GM12878 (cell line): ENCODE measurements around the gene BMPR1B. TPM values are rescaled to one million over a fixed set of nuclear protein-coding genes. Genes with fewer than 3 reads are reported as not detected.

Source experiments
- ATAC-seq: fragments of 200-7000 bp; cut with Tn5 transposase; 3 replicates; pipeline ENCODE4 v1.9.1; 2020; ENCODE audit warnings: mild to moderate bottlenecking, moderate library complexity
- BruUV-seq: library from RNA; stranded (reverse); fragments of 400-500 nt; replicated peaks from 2 replicates; lab custom pipeline; 2021; lab: Mats Ljungman, UMichigan
- CTCF ChIA-PET: fragments of 300-600 bp; sonication (Branson Sonifier 250); formaldehyde crosslinking; extraction: SDS; loops from one replicate; lab custom pipeline; 2021; ENCODE audit warnings: inconsistent platforms; lab: Yijun Ruan, JAX
- POLR2A ChIA-PET: fragments of 350-600 bp; formaldehyde crosslinking; extraction: SDS; loops from one replicate; lab custom pipeline; 2021; ENCODE audit warnings: inconsistent platforms; lab: Charles Lee
- RAD21 ChIA-PET: fragments of 300-600 bp; sonication (Branson Sonifier 250); formaldehyde crosslinking; loops from one replicate; lab custom pipeline; 2023; ENCODE audit warnings: antibody characterized with exemption; ENCODE audit not compliant: unreplicated experiment; lab: Charles Lee
- SMC1A ChIA-PET: fragments of 300-600 bp; sonication (Branson Sonifier 250); formaldehyde crosslinking; loops from one replicate; lab custom pipeline; 2023; ENCODE audit not compliant: unreplicated experiment, uncharacterized antibody; lab: Charles Lee
- DNase-seq: peaks from one replicate; pipeline ENCODE4 v3.0.0-alpha.2; 2011; ENCODE audit warnings: low read depth, low spot score
- FAIRE-seq: peaks from 3 replicates; lab custom pipeline; 2011; peaks lifted over from hg19 to GRCh38; lab: Jason Lieb, UNC
- H2AFZ ChIP-seq: 2 replicates; pipeline ENCODE4 v1.6.0; 2011; ENCODE audit warnings: low read depth, low read length, control low read depth; ENCODE audit not compliant: control insufficient read depth
- H3K27ac ChIP-seq: 2 replicates; pipeline ENCODE4 v1.5.1; 2011; ENCODE audit warnings: control low read depth; ENCODE audit not compliant: control insufficient read depth, insufficient read depth
- H3K27me3 ChIP-seq, 2 experiments: replicated peaks in 1 of 2; 2 replicates each; pipeline versions ENCODE4 v1.6.0 to v1.6.1; 2011; ENCODE audit warnings: low read length in 1 of 2; ENCODE audit not compliant: control insufficient read depth in 2 of 2, insufficient read depth in 2 of 2
- H3K36me3 ChIP-seq, 2 experiments: 2 replicates each; pipeline ENCODE4 v1.5.1; 2011; ENCODE audit warnings: low read length in 1 of 2; ENCODE audit not compliant: control insufficient read depth in 2 of 2, insufficient read depth in 2 of 2
- H3K4me1 ChIP-seq: 2 replicates; pipeline ENCODE4 v1.6.1; 2011; ENCODE audit warnings: mild to moderate bottlenecking, low read length, moderate library complexity, mixed read lengths; ENCODE audit not compliant: control insufficient read depth, insufficient read depth
- H3K4me2 ChIP-seq: 2 replicates; pipeline ENCODE4 v1.6.0; 2011; ENCODE audit warnings: control low read depth; ENCODE audit not compliant: control insufficient read depth, insufficient read depth
- H3K4me3 ChIP-seq: fragments of 200-600 bp; sonication (generic); 2 replicates; pipeline ENCODE4 v1.5.1; 2016
- H3K79me2 ChIP-seq: 2 replicates; pipeline ENCODE4 v1.6.0; 2011; ENCODE audit warnings: low read length; ENCODE audit not compliant: control insufficient read depth, insufficient read depth
- H3K9ac ChIP-seq: 2 replicates; pipeline ENCODE4 v1.8.0; 2011; ENCODE audit warnings: low read length, control low read depth, mixed read lengths; ENCODE audit not compliant: control insufficient read depth, insufficient read depth
- H3K9me3 ChIP-seq: replicated peaks from 3 replicates; pipeline ENCODE4 v1.5.1; 2011; ENCODE audit warnings: mild to moderate bottlenecking, low read length; ENCODE audit not compliant: control insufficient read depth, insufficient read depth
- H4K20me1 ChIP-seq: 2 replicates; pipeline ENCODE4 v1.6.0; 2011; ENCODE audit not compliant: control insufficient read depth, insufficient read depth
- ATF3 ChIP-seq: IDR thresholded peaks from 2 replicates; pipeline ENCODE4 v1.6.1; 2011; ENCODE audit warnings: low read depth, mild to moderate bottlenecking, low read length, moderate library complexity, borderline replicate concordance; ENCODE audit errors: extremely low read depth
- MXI1 ChIP-seq: fragments of 150-350 bp; IDR thresholded peaks from 2 replicates; pipeline ENCODE4 v1.6.1; 2011; ENCODE audit warnings: low read depth, mild to moderate bottlenecking, inconsistent platforms, low read length, improper control_type of control experiment
- NBN ChIP-seq: fragments of 450-650 bp; IDR thresholded peaks from 2 replicates; pipeline ENCODE4 v1.6.1; 2016
- NFXL1 ChIP-seq: fragments of 450-650 bp; IDR thresholded peaks from 2 replicates; pipeline ENCODE4 v1.6.1; 2017; ENCODE audit warnings: antibody characterized with exemption, mild to moderate bottlenecking, borderline replicate concordance
- RB1 ChIP-seq: fragments of 450-650 bp; formaldehyde crosslinking; IDR thresholded peaks from 2 replicates; pipeline ENCODE4 v1.6.1; 2017; ENCODE audit warnings: mild to moderate bottlenecking, borderline replicate concordance
- STAT1 ChIP-seq: fragments of 450-650 bp; conservative IDR thresholded peaks from 2 replicates; pipeline ENCODE4 v1.6.1; 2014; ENCODE audit warnings: antibody characterized with exemption, mild to moderate bottlenecking
- TARDBP ChIP-seq: IDR thresholded peaks from 2 replicates; pipeline ENCODE4 v1.6.1; 2016; ENCODE audit warnings: borderline replicate concordance
- WGBS: methylation state at CpG from one replicate; pipeline ENCODE4 v1.1.6; 2016; ENCODE audit warnings: low lambda C conversion rate; ENCODE audit not compliant: insufficient replicate concordance, insufficient coverage; ENCODE audit errors: missing lambda C conversion rate; 5-methylcytosine and 5-hydroxymethylcytosine counted together
- in situ Hi-C: fragments of 300-500 bp; cut with MboI; formaldehyde crosslinking; loops from 9 replicates; pipeline ENCODE4 v1.14.3; 2018; ENCODE audit warnings: mixed read lengths
- intact Hi-C: fragments of 100-400 bp; cut with micrococcal nuclease; formaldehyde crosslinking; loops from one replicate; pipeline ENCODE4 v1.14.2; 2022; ENCODE audit not compliant: unreplicated experiment
- polyA plus RNA-seq, 11 experiments: library from polyadenylated mRNA; depleted of rRNA in 4 of 11; unstranded in 6 of 11; stranded (reverse) in 5 of 11; fragments of >200 nt; fragmentation: Nextera tagmentation in 4 of 11; fragmentation: Illumina TruSeq in 1 of 11; extraction: Ambion mirVana in 4 of 11; extraction: Trizol in 1 of 11; gene quantifications; 1 replicate in 1 of 11; 2 replicates in 10 of 11; pipeline versions ENCODE4 v1.2.1 to v1.2.3, GENCODE V29; 2011 to 2016; ENCODE audit warnings: inconsistent platforms in 2 of 11, missing spikeins in 2 of 11, low read depth in 1 of 11
- total RNA-seq, 4 experiments: library from RNA; depleted of rRNA in 3 of 4; stranded (reverse); fragments of >200 nt in 3 of 4; fragmentation: Illumina TruSeq in 1 of 4; extraction: Trizol in 1 of 4; gene quantifications; 2 replicates each; pipeline versions ENCODE4 v1.2.1 to v1.2.3, GENCODE V29; 2013 to 2021

Gene BMPR1B
- total and polyA plus RNA-seq, 10 of the 15 experiments (the other 5 are each of a cell fraction or from before 2014, with no cell fraction given): not detected

DNA sequence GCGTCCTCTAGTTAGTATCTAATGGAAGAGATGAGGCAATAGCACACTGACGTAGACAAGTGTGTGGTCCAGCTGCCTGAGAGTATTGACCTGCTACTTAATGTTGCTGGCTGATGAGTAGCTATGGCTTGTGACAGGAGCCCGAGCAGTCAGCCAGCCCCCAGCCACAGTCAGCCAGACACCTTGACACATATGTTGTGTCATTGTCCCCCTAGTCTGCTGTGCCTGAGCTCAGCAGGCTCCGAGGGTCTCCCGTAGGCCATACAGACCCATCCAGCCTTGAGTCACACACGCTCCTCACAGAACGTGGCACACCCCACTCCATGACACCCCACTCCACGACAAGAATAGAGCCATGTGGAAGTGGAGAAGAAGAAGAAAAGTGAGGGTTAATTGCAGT lies 428.9 kb downstream of the BMPR1B start:
- H3K79me2 ChIP-seq: no peaks in the 10 kb centered on the region
- H2AFZ ChIP-seq: no peak overlapping the region
- H3K4me1 ChIP-seq: no peaks in the 10 kb centered on the region
- no peaks in the 10 kb centered on the region for H3K36me3 ChIP-seq
- H3K4me2 ChIP-seq: no peak overlapping the region
- POLR2A ChIA-PET: no interaction called here
- TF ChIP-seq ATF3 (no peak), MXI1 (no peak), TARDBP (no peak), NFXL1 (no peak)
- TF ChIP-seq, all 136 proteins: peak for 0
- in situ Hi-C loops (no loop called here), intact Hi-C loops (no loop called here)
- no peak overlapping the region for H3K27ac ChIP-seq
- H3K9me3 ChIP-seq: no peaks in the 10 kb centered on the region
- H3K27me3 ChIP-seq: no peaks in the 10 kb centered on the region
- H3K9ac ChIP-seq: no peak overlapping the region
- no peak for DNase-seq
- no peak for ATAC-seq
- H3K4me3 ChIP-seq: no peak overlapping the region
- ChIA-PET SMC1A (no interaction called here), CTCF (no interaction called here), RAD21 (no interaction called here)
- FAIRE-seq: no peak
- BruUV-seq: no TSS peak
- no peaks in the 10 kb centered on the region for H4K20me1 ChIP-seq
- 23% methylated on average over 8 of the region's 8 CpGs for WGBS

DNA sequence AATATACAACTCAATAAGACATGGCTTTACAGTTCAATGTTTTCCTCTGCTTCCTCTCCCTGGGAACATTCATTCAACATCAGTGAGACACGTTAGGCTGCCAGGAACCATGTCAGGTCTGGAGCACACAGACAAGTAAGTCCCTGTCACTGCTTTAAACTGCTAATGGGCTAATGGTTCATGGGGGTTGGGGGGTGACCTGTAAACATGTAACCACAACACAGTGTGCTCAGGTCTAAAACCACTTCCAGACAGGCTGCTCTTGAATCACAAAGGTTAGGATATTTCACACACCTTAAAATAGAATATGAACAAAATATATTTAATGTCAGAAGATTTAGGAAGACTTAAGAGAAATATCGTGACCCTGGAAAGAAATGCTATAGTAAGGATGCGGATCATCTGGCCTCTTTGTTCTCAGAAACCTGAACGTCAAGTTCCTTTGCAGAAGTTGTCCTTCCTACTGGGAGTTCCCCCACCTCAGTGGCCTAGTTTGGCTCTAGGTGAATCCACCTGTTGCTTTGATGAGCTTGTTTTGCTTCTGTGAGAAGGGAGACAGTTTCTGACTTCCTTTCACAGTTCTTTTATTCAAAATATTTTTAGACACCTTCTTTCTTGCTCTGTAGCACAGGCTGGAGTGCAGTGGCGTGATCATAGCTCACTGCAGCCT lies 431.1 kb downstream of the BMPR1B start:
- WGBS: 28% methylated on average over 5 of the region's 5 CpGs

More for the DNA sequence above, 431.1 kb downstream of the BMPR1B start:
- Histone ChIP-seq H3K79me2 (no peaks in the 10 kb centered on the region), H2AFZ (no peak overlapping the region), H3K36me3 (no peaks in the 10 kb centered on the region), H3K27me3 (no peaks in the 10 kb centered on the region), H3K9me3 (no peaks in the 10 kb centered on the region), H3K4me2 (no peak overlapping the region), H3K9ac (no peak overlapping the region), H3K27ac (no peak overlapping the region), H3K4me3 (no peak overlapping the region), H3K4me1 (no peaks in the 10 kb centered on the region), H4K20me1 (no peaks in the 10 kb centered on the region)
- no peak for TF ChIP-seq STAT1
- no peak for TF ChIP-seq RB1
- no peak for TF ChIP-seq NBN
- ChIA-PET POLR2A (no interaction called here), SMC1A (no interaction called here), RAD21 (no interaction called here), CTCF (no interaction called here)
- DNase-seq: no peak
- BruUV-seq: no TSS peak
- FAIRE-seq: no peak
- intact Hi-C loops: no loop called here
- in situ Hi-C loops: no loop called here
- peak; percentile 51 for ATAC-seq
